Prostate gland (tissue), 2 donors: ENCODE data around the gene TELO2. TPM values are rescaled to one million over a fixed set of nuclear protein-coding genes. Genes with fewer than 3 reads are reported as not detected.

Source experiments
- DNase-seq: peaks from one replicate; pipeline ENCODE4 v3.0.0-alpha.2; 2019; ENCODE audit warnings: low spot score
- H3K27ac ChIP-seq, 2 donors: fragments of 200-600 bp; sonication (generic); 2 replicates each; pipeline ENCODE4 v1.5.1; 2017 to 2019
- H3K27me3 ChIP-seq: fragments of 200-600 bp; sonication (generic); replicated peaks from 2 replicates; pipeline ENCODE4 v1.5.1; 2019; ENCODE audit not compliant: insufficient read depth
- H3K36me3 ChIP-seq, 2 donors: fragments of 200-600 bp; sonication (generic); 1 replicate in 1 of 2; 2 replicates in 1 of 2; pipeline versions ENCODE4 v1.5.1 to v1.8.1; 2017 to 2019
- H3K4me1 ChIP-seq: fragments of 200-600 bp; sonication (generic); replicated peaks from 2 replicates; pipeline ENCODE4 v1.5.1; 2019
- H3K4me3 ChIP-seq, 2 donors: fragments of 200-600 bp; sonication (generic); 2 replicates each; pipeline ENCODE4 v1.5.1; 2017 to 2019
- H3K9me3 ChIP-seq: fragments of 200-600 bp; sonication (generic); 2 replicates; pipeline ENCODE4 v1.5.1; 2017
- CTCF ChIP-seq, 4 experiments: fragments of 200-600 bp in 2 of 4; fragments of 450-650 bp in 2 of 4; sonication (generic) in 2 of 4; IDR thresholded peaks; 1 replicate in 3 of 4; 2 replicates in 1 of 4; pipeline ENCODE4 v1.5.1; 2016 to 2019; ENCODE audit warnings: antibody characterized with exemption in 4 of 4, mild to moderate bottlenecking in 2 of 4, moderate library complexity in 2 of 4
- POLR2A ChIP-seq: fragments of 450-650 bp; IDR thresholded peaks from one replicate; pipeline ENCODE4 v1.6.1; 2016; ENCODE audit warnings: antibody characterized with exemption, mild to moderate bottlenecking
- POLR2AphosphoS5 ChIP-seq: sonication (generic); formaldehyde crosslinking; IDR thresholded peaks from one replicate; pipeline ENCODE4 v1.6.1; 2017; ENCODE audit warnings: antibody characterized with exemption
- WGBS: methylation state at CpG from one replicate; pipeline ENCODE4 v1.1.5; 2018; 5-methylcytosine and 5-hydroxymethylcytosine counted together
- intact Hi-C: fragments of 100-400 bp; cut with DNase I; formaldehyde crosslinking; loops from one replicate; pipeline ENCODE4 v1.14.2; 2022
- total RNA-seq, 2 donors: library from RNA; depleted of rRNA; stranded (reverse); fragments of >200 nt; gene quantifications; one replicate each; pipeline ENCODE4 v1.1.0, GENCODE V29; 2016

TELO2 gene
- total RNA-seq, 2 donors from 2014 or later, result 35.1 to 53.5 TPM

- Histone ChIP-seq H3K4me1 (peaks cover 26% of the 10 kb centered on the region), H3K9me3 (no peaks in the 10 kb centered on the region), H3K27ac (peak overlapping the region; percentile 72 to 84), H3K27me3 (no peaks in the 10 kb centered on the region), H3K4me3 (no peak overlapping the region), H3K36me3 (peaks cover 0 to 8% of the 10 kb centered on the region in 2 donors)
- intact Hi-C loops, result no loop called here
- 95% methylated on average over 15 of the region's 15 CpGs for WGBS
- no peak for DNase-seq
- TF ChIP-seq POLR2AphosphoS5 (no peak), POLR2A (no peak), CTCF (IDR thresholded peaks at IDR 0.05) (no peak)
Observed at GRCh38 chr16:1550696-1551095, 57.5 kb downstream of the TELO2 start.

- TF ChIP-seq POLR2AphosphoS5 (no peak), CTCF (IDR thresholded peaks at IDR 0.05) (no peak)
- H3K27ac ChIP-seq, result peak overlapping the region in 1 of 2 donors; percentile 84
- intact Hi-C loops, result no loop called here
- no peak overlapping the region for H3K4me3 ChIP-seq
- H3K36me3 ChIP-seq, result peaks cover 0 to 8% of the 10 kb centered on the region in 2 donors
- no peaks in the 10 kb centered on the region for H3K27me3 ChIP-seq
- no peaks in the 10 kb centered on the region for H3K9me3 ChIP-seq
- H3K4me1 ChIP-seq, result peaks cover 24% of the 10 kb centered on the region
- no peak for DNase-seq
- 95% methylated on average over 11 of the region's 12 CpGs for WGBS
Observed at GRCh38 chr16:1551166-1551565, 58.0 kb downstream of the TELO2 start.

- TF ChIP-seq POLR2AphosphoS5, result no peak
- TF ChIP-seq POLR2A, result no peak
- TF ChIP-seq CTCF (IDR thresholded peaks at IDR 0.05), result no peak
- H3K4me1 ChIP-seq, result peaks cover 22% of the 10 kb centered on the region
- H3K4me3 ChIP-seq, result no peak overlapping the region
- intact Hi-C loops, result no loop called here
- no peak overlapping the region for H3K27ac ChIP-seq
- H3K27me3 ChIP-seq, result no peaks in the 10 kb centered on the region
- H3K36me3 ChIP-seq, result peaks cover 0 to 8% of the 10 kb centered on the region in 2 donors
- DNase-seq, result no peak
- no peaks in the 10 kb centered on the region for H3K9me3 ChIP-seq
- 81% methylated on average over 15 of the region's 15 CpGs for WGBS
Observed at GRCh38 chr16:1552129-1552528, 59.0 kb downstream of the TELO2 start.

- intact Hi-C loops, result no loop called here
- H3K27me3 ChIP-seq, result no peaks in the 10 kb centered on the region
- peaks cover 5% of the 10 kb centered on the region for H3K4me1 ChIP-seq
- peaks cover 0 to 8% of the 10 kb centered on the region in 2 donors for H3K36me3 ChIP-seq
- H3K9me3 ChIP-seq, result no peaks in the 10 kb centered on the region
- TF ChIP-seq POLR2A (no peak), CTCF (IDR thresholded peaks at IDR 0.05) (no peak), POLR2AphosphoS5 (no peak)
- H3K4me3 ChIP-seq, result no peak overlapping the region
- WGBS, result 77% methylated on average over 19 of the region's 19 CpGs
- no peak for DNase-seq
- H3K27ac ChIP-seq, result peak overlapping the region in 1 of 2 donors; percentile 14
Observed at GRCh38 chr16:1553946-1554825, 61.0 kb downstream of the TELO2 start.
